Hematopoietic multipotent progenitor cell treated with erythropoietin and hydrocortisone succinate and interleukin-3 and kit ligand, for 15 days (in vitro differentiated cells): ENCODE results near the gene TBC1D2B.

Experiments
- DNase-seq: peaks from one replicate; pipeline ENCODE4 v3.0.0-alpha.2; 2015; ENCODE audit warnings: low spot score

Gene TBC1D2B

DNA sequence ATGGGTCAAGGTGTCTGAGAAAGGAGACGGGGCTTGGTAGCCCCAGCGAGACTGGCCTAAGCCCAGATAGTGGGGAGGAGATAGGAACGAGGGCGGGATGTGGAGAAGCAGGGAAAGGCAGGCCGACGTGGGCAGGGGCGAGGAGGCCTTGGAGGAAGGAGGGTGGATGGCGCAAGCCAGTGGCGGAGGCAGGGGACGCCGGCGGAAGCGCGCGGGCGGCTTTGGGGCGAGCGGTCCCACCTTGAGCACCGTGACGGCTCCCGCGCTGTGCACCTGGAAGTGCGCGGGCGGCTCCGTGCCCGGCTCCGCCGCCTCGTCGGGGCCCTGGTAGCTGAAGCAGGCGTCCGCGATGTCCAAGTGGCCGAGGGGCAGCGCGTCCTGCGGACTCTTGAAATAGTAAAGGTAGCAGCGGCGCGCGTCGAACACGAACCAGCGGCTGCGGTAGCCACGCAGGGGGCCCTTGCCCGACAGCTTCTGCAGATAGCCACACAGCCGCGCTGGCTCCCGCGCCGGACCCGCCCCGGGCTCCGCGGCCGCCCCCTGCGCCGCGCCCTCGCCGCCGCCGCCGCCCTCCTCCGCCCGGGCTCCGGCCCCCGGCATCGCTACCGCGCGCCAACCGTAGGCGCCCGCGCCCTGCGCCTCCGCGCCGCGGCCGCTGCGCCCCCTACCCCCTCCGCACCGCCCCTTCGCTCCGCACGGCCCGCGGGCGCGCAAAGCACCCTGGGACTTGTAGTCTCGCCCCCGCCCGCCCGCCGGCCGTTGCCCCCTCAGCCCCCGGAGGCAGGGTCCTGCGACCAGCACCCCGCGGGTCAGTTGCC, at the start of gene TBC1D2B:
Gene TBC1D2B, minus strand, starts transcription at position 659 of the 818 bp plus-strand sequence. Its CDS starts 59 bp downstream, at position 600.
- peak; percentile 31 for DNase-seq

DNA sequence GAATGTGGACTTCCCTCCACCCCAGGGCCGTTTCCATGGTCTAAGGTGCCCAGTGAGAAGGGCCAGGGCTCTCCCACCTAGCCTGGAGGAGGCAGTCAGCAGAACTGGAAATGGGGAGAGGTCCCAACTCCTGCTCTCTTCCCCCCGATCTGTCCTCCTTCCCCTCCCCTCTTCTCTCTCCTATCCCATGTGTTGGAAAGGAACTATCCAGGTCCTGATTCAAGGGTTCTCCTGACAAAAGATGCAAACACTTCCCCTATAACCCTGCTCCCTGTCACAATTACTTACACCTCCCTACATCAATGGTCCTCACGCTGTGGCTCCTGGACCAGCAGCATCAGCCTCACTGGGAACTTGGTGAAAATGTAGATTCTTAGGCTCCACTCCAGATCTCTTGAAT, 47.8 kb upstream of the TBC1D2B start:
- no peak for DNase-seq

DNA sequence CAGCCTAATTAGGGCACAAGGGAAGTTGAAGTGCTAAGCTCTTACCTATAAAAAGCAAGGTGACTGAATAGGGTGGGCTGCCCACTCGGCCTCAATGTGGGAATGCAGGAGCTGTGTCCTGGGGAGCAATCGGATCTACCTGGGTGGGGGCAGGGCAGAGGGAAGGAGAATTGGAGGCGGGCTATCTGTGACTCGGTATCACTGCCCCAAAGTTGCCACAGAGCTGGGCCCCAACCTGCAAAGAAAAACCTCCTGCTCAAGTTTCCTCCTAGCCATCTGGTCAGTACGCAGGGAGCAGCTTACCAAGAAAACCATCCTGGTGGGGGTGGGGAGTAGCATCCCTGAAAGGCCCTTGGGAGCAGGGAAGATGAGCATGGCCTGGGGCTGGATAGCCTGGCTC, 43.0 kb upstream of the TBC1D2B start:
- no peak for DNase-seq

DNA sequence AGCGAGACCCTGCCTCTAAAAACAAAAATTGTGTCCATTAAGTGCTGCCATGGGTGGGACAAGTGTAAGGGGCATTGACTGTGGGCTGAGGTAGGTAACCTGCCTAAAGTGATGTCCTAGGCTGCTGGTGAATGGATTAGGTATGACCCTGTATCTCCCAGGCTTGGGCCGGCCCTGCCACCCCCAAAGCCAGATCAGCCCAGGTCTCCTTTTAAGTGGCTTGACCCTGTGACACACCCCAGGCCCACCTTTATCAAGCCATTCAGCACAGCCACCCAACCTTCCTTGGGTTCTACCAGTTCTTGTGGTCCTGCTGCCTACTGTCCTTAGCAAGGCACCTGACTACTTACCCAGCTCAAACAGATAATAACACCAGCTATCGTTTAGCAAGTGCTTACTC, 35.0 kb upstream of the TBC1D2B start:
- DNase-seq, result no peak

DNA sequence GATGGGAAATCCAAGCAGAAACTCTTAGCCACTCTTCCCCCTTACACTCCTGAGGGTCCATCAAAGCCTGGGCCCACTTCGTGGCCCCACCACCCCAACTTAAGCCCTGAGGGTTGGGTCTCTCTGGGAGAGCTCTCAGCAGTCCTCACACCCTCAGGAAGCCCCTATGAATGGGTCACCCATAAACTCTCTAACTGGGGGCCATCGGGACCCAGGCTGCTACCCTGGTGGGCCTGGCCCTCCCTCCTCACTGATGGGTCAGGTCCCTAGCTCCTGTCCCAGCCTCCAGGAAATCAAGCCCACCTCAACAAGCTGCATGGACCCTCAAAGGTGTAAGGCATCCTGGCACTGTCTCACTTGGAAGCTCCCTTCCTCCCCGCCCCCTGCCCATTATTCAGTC, 34.3 kb upstream of the TBC1D2B start:
- DNase-seq, result no peak

DNA sequence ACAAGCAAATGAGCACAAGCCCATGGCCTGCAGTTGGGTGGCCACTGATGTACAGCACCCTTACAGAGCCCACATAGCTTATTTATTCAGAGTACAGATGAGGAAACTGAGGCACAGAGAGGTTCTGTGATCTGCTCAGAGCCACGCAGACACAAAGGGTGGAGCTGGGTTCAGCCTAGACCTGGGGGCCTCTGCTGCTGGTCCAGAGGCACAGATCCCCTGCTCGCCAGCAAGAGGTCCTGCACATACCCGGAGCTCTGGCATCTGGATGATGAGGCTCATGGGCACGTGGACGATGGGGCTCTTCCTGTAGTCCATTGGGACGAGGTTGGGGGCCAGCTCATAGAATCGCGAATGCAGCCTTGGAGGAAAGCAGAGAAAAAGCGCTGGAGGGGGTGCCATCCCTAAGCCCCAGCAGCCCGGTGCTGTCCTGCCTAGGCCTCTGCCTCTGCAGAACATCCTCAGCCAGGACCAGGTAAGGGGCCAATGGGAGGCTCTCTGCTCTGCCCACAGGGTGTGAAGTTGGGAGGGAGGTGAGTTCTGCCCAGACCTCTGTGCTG, 33.5 kb upstream of the TBC1D2B start:
- DNase-seq, result no peak

DNA sequence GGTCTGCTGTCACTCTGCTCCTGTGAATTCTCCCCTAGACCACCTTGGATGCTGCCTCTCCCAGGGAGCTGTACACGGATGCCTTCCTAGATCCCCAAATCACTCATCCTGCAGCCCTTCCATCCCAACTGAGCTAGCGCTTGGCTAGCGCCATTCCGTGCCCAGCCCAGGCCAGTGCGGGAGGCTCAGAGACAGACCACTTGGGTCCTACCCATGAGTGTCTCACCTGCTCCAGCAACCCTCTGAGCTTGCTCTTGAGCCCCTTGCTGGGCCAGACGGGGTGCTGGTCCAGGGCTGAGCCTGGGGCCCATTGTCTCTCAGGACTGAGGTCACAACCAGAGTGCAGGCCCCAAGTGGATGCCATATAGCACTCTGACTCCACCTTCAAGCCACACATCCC, 32.6 kb upstream of the TBC1D2B start:
- DNase-seq, result no peak

DNA sequence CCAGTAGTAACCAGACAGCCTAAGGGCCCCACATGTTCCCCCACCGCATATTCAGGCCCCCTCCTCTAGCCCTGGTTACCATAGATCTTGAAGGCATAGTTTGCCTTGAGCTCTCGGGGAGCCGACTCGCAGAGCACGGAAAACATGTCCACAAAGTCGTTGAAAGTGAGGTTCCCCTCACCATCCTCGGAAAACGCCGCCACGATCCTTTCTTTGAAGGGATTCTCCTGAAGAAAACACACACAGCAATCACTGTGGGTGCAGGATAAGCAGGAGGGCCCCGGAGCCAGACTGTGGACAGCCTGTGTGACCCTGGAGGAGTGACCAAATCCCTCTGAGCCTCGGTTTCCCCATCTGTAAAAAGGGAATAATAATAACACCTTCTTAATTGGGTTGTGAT, 31.6 kb upstream of the TBC1D2B start:
- no peak for DNase-seq

DNA sequence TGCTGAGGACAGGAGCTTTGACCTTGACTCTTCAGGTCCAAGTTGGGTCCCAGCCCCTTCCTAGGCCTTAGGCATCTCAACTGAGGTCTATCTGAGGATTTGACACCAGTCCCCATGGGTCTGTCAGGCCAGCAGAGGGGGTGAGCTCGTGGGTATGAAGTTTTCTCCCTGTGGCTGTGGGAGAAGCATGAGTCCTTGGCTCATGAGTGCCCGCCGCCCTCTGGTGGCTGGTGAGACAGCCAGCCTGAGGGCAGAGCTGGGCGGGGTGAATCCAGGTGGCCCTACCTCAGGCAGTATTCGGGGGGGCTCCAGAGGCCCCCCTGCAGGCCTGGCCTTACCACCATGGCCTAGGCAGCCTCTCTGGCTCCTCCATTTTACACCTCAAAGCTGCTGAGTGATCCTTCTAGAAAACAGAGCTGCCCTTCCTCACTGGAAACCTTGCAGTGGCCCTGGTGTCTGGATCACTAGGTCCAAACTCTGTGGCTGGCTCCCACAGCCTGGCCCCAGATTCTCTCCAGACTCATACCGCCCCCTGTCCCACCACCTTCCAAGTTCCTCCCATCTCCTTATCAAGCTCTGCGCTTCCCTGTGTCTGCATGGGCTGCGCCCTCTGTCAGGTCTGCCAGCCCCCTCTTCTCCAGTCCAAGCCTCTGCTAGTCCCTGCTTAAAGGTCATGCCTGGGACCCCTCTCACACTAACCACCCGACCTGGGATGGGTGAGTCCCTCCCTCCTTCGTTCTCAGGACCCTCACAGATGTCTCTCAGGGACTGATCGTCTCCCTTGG, 31.0 kb upstream of the TBC1D2B start:
- peak; percentile 84 for DNase-seq

DNA sequence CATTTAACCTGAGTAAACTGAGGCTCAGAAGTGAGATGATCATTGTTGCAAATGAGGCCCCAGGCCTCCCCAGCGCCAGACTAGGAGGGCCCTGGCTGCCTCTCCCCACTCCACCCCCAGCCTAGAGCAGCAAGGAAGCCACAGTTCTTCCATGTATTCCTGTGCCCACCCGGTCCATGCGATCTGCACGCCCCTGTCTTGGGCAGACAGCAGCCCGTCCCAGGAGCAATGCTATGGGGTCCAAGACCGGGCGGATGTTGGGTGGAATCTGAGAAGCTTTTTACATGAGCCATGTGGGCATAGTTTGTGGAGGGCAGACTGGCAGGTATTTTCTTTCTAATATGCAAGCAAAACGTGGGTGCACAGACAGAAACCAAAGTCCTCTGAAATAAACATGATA, 30.0 kb upstream of the TBC1D2B start:
- no peak for DNase-seq

DNA sequence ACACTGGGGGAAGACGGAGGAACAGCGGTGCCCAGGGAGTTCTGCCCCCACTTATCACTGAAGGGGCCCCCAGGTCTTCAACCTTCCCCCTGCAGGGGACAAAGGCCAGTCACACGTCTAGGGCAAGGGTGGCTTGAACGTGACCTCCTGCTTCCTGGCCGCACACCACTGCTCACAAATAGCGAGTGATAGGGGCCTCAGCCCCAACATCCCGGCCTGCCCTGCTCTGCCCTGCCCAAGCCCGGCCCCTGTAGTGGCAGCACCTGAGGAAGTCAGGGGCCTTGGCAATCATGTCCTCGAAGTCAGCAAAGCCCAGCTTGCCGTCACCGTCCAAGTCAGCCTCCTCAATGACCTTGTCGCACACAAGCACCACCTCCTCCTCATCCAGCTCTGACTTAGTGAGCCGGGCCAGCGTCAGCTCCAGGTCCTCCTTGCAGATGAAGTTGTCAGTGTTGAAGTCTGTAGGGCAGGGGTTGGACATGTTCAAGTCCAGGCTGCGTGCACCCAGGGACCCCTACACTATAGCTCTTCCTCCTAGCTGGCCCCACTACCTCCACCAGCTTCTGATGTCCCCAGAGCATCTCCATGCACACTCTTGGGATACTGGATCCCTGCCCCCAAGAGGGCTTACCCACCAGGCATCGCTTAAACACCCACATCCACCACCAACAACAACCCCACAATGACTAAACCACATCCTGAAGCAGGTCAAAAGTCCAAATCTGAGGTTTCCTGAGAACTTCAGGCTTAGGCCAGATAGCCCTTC, 28.1 kb upstream of the TBC1D2B start:
- no peak for DNase-seq

DNA sequence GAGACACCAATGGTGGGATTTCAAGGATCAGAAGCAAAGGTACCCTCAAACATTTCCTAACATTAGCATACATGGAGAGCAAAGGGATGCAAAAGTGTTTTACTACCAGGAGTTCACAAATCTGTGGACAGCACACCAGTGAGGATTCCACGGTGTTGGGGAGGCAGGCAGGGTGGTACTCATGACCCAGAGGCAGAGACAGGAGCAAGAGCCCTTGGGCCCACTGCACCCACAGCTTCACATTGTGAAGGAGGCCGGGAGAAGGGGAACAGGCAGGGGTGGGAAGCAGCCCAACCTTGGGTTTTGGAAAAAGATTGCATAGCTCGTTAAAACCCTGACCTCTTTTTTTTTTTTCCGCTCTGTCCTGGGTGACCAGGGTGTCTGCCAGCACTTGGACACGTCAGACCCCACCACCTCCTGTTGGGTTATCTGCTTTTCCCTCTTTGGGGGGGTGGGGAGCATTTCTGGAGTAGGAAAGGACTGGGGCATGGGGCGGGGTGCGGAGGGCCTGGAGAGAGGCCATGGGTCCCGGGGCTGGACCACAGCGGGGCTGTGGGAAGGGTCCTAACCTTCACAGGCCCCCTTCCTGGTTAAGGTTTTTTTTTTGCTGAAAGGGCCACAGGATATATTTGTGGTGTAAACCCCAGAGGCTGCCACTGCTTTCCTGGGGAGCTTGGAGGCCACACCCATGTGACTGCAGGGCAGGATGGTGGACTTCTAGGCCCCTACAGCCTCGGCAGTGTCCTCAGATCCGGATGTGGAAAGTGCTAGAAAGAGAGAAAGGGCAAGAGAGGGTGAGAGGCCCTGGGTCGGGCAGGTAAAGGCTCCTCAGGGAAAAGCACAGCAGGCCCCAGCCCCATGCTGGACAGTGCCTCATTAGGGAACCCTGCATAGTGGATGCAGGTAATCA, 27.3 kb upstream of the TBC1D2B start:
- no peak for DNase-seq

DNA sequence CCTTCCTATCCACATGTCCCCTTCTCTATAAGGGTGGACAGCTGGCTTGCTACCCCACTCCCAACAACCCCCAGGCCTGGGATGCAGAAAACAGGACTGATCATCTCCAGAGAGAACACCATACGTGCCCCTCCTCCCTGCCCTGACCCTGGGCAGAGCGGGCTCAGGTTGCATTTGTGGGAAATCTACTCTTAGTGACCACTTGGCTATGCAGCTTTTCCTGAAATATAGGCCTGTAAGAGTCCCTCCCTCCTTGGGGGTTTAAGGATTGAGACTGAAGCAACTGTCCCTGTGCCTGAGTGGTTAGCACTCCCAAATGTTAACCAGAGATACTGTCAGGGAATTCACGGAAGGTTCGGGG, 26.6 kb upstream of the TBC1D2B start:
- DNase-seq, result no peak

DNA sequence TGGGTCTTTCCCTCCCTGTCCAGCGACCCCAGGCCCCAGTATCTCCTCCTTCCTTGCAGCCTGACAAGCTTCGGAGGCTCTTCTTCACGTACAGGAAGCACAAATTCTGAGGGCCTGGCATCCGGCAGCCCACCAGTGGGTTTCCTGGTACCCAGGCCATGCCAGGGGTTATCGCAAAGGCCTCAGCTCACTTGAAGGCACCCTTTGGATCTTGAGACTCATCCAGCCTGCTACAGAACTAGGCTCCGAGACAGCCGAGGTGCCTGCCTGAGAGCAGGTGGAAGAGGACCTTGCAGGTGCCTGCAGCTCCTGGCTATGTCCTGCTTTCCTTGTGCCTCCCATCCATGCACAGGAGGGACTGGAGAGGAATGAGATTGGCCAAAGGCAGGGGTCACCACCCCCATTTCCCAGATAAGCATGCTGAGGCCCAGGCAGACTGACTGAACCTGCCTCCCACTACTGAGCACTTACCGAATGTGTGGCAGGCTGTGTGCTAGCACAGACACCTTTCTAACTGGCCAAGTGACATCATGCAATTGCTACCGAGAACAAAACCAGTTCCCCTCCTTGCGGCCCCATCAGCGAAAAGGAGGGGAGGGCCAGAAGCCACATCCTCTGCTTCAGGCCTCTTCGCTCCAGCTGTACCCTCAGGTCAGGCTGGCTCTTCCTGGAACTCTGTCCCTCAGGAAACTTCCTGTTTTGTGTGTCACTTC, 26.1 kb upstream of the TBC1D2B start:
- no peak for DNase-seq

DNA sequence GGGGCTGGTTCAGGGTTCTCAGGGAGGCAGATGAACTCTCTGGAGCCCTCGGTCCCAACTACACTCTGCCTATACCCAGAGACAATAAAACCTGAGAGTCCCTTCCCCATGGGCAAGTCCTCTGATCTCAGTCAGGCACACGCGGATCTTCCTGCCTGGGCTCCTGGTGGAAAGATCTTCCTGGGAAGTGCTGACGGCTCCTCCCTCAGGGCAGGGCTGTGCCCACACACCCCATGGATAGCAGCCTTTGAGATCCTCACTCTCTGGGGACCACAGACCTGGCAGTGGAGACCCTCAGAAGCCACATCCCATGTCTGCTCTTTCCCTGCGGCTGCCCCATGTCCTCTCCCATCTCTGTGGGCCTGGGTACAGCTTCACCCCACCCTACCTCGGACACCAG, 25.2 kb upstream of the TBC1D2B start:
- DNase-seq, result no peak

DNA sequence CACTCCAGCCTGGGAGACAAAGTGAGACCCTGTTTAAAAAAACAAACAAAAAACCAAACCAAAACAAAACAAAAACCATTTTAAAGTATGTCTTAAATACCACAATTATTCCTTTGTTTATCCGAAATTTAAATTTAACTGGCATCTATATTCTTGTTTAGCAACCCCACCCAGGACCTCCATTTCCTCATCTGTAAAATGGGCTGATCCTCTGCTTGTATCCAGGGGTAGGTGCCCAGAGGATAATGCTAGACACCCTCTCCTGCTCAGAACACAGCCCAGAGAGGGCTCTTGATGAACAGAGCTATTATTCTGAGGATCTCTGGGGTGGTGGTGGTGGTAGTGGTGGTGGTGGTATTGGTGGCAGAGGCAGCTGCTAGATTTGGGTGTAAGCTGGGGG, 24.7 kb upstream of the TBC1D2B start:
- no peak for DNase-seq

DNA sequence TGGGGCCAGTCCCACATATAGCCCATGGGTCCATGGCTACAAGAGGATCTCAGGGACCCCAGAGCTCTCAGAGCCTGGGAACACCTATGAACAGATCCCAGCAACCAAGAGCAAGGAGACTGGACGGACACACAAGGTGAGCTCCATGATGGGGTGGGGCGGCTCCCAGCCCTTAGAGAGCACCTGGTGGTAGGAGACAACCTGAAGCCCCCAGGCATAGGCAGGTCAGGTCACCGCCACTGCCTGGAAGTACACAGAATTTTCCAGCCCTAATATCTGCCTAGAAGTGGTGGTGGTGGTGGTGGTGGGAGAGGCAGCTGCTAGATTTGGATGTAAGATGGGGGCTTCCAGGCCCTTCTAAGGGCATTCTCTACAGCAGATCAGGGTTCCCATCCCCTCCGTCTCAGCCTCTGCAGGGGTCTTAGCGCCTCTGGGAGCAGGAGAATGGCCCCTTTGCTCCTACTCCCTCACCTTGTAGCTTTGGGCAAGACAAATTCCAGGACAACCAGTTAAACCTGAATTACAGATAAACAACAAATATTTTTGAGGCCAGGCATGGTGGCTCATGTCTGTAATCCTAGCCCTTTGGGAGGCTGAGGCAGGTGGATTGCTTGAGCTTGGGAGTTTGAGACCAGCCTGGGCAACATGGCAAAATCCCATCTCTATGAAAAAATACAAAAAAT, 24.1 kb upstream of the TBC1D2B start:
- DNase-seq, result no peak

DNA sequence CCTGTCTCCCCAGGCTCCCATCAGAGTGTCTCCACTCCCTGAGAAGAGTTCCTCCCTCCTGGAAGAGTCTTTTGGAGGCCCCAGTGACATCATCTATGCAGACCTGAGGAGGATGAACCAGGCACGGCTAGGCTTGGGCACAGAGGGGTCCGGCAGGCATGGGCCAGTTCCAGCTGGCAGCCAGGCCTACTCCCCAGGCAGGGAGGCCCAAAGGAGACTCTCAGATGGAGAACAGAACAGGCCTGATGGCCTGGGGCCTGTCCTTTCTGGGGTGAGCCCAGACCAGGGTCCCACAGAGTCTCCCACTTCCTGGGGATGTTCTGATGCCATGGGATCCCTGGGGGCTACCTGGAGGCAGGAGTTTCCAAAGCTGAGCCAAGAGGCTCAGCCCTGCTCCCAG, 23.4 kb upstream of the TBC1D2B start:
- DNase-seq, result no peak

DNA sequence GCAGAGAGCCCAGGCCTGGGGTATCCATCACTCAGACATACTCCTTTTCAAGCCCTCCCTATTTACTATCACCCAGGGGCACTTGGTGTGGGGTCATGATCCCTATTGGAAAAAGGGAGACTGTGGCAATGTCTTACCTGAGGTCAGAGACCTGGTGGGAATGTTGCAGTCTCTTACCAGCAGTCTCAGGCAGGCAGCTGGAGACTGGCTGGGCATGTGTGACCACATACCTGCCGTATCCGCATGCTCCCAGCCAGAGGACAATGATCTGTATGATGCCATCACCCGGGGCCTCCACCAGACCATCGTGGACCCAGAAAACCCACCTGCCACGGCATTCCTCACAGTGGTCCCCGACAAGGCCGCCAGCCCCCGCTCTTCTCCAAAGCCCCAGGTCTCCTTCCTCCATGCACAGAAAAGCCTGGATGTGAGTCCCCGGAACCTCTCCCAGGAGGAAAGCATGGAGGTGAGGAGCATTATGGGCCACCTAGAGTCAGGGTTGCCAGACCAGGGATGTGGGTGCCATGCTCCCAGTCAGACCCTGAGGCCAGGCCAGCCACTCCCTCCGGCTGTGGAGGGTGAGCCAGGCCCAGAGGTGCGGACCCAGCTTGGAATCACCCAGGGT, 20.7 kb upstream of the TBC1D2B start:
- DNase-seq, result no peak

DNA sequence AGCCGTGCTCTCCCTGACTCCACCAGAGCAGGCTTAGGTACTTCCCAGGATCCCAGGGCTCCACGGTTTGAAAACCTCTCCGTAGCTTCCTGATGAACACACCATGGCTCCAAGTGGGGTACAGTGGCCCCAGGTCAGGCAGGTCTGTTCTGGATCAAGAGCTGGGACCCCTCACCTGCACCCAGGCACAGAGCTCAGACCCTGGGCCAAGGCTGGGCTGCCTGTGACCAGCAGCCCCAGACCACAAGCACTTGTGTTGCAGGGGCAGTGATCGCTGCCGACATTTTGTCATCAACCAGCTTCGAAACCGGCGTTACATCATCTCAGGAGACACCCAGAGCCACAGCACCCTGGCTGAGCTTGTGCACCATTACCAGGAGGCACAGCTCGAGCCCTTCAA, 20.2 kb upstream of the TBC1D2B start:
- DNase-seq, result no peak
